Measurements from ENCODE around the gene PRODH2. TPM values are rescaled to one million over a fixed set of nuclear protein-coding genes. Genes with fewer than 3 reads are reported as not detected.

PRODH2 gene, protein sequence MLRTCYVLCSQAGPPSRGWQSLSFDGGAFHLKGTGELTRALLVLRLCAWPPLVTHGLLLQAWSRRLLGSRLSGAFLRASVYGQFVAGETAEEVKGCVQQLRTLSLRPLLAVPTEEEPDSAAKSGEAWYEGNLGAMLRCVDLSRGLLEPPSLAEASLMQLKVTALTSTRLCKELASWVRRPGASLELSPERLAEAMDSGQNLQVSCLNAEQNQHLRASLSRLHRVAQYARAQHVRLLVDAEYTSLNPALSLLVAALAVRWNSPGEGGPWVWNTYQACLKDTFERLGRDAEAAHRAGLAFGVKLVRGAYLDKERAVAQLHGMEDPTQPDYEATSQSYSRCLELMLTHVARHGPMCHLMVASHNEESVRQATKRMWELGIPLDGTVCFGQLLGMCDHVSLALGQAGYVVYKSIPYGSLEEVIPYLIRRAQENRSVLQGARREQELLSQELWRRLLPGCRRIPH
- not detected in 2 replicates for total RNA-seq
- polyA plus RNA-seq, result not detected in 2 replicates
- polyA plus RNA-seq (2011; cell fraction: cytosol; rRNA removed), result not detected in 2 replicates
- not detected in 2 replicates for polyA plus RNA-seq (2011; cell fraction: nucleus; rRNA removed)
- not detected in 2 replicates for polyA plus RNA-seq (2012)
- polyA minus RNA-seq, result not detected in 2 replicates
- not detected for polyA minus RNA-seq (2011; cell fraction: cytosol; rRNA and poly(A)+ RNA removed)
- polyA minus RNA-seq (2011; cell fraction: nucleus; rRNA and poly(A)+ RNA removed), result not detected in 2 replicates
- Bru-seq, nascent RNA, result not detected
- not detected for BruChase-seq, experiment 1, labeled RNA remaining after a 6-hour chase
- not detected for BruChase-seq, experiment 2, labeled RNA remaining after a 2-hour chase
- long read RNA-seq, result 0 reads

DNA sequence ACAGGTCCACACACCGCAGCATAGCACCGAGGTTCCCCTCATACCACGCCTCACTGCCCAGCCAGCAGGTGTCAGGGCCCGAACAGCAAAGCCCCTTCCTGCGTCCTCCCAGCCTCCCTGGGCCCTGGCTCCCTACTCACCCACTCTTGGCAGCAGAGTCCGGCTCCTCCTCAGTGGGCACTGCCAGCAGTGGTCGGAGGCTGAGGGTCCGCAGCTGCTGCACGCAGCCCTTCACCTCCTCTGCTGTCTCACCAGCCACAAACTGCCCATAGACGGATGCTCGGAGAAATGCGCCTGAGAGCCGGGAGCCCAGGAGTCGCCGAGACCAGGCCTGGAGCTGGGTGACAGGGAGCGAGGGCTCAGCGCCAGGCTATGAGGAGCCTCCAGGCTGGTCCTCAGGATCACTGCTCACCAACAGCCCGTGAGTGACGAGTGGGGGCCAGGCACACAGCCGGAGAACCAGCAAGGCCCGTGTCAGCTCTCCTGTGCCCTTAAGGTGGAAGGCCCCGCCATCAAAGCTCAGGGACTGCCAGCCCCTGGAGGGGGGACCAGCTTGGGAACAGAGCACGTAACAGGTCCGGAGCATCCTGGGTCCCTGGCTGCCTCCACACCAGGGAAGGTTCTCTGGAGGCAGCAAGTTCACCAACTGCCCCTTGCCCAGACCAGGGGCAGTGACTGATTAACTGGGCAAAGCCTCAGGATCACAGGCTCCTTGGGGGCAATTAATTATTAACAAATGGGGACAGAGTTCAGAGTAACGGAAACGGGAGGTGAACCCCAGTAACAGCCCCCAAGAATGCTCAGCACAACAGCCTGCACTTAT lies at the start of gene PRODH2:
PRODH2 (minus strand) TSS at position 626 of the 823 bp plus-strand sequence; CDS start at position 586, 40 bp downstream.
- DNase-seq (ENCODE audit: low read depth, low spot score) (no peak), FAIRE-seq (no peak)
- ChIA-PET CTCF (interaction anchor here (1.1 kb wide), 1 partner anchor 17 kb away, joined by 3 read pairs; no protein-coding TSS in a partner anchor), POLR2A (no interaction called here)
- dilution Hi-C loops (cut with MboI; ENCODE audit: extremely low pct_ligation_motif_present, low sequenced_read_pairs), result no loop called here
- no peak within 1 kb of the TSS for H3K27ac ChIP-seq (ENCODE audit: insufficient read depth, low read depth, low read length)
- H3K9me3 ChIP-seq (replicated peaks; ENCODE audit: control insufficient read depth, insufficient read depth, low read length), result no peaks in the 10 kb centered on the region
- peaks cover 0 to 1% of the 10 kb centered on the region in 2 experiments for H3K27me3 ChIP-seq (ENCODE audit: control insufficient read depth in 2 of 2, insufficient read depth in 2 of 2, low read length in 2 of 2)
- H3K79me2 ChIP-seq (ENCODE audit: control insufficient read depth, insufficient read depth, low read length), result no peaks in the 10 kb centered on the region
- no peak within 1 kb of the TSS for H3K4me3 ChIP-seq (replicated peaks in 1 of 3; ENCODE audit: insufficient read depth in 1 of 3, low read depth in 1 of 3, low read length in 3 of 3)
- H3K9me1 ChIP-seq (replicated peaks; ENCODE audit: control insufficient read depth, extremely low read depth, insufficient read depth, low read length), result no peaks in the 10 kb centered on the region
- H3K4me2 ChIP-seq (ENCODE audit: insufficient read depth, low read length), result no peak within 1 kb of the TSS
- no peak for TF ChIP-seq EZH2 (IDR thresholded peaks at IDR 0.05; ENCODE audit: borderline replicate concordance, low read depth, low read length, severe bottlenecking)
- TF ChIP-seq POLR2A (IDR thresholded peaks at IDR 0.05; ENCODE audit: low read depth, low read length), result no peak
- no peak for TF ChIP-seq MYC (IDR thresholded peaks at IDR 0.05; ENCODE audit: low read depth, low read length)
- TF ChIP-seq, protein P1, sequence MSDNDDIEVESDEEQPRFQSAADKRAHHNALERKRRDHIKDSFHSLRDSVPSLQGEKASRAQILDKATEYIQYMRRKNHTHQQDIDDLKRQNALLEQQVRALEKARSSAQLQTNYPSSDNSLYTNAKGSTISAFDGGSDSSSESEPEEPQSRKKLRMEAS (IDR thresholded peaks at IDR 0.05; ENCODE audit: insufficient read depth, insufficient read length), result no peak
- no peak for TF ChIP-seq GATA2 (IDR thresholded peaks at IDR 0.05; ENCODE audit: insufficient read depth, insufficient read length, low read depth, low read length)
- TF ChIP-seq POLR2AphosphoS5 (IDR thresholded peaks at IDR 0.05; ENCODE audit: insufficient read depth, low read depth, low read length), result no peak
- TF ChIP-seq FOS (IDR thresholded peaks at IDR 0.05; ENCODE audit: borderline replicate concordance, insufficient read depth, low read length), result no peak
- TF ChIP-seq, protein P2, sequence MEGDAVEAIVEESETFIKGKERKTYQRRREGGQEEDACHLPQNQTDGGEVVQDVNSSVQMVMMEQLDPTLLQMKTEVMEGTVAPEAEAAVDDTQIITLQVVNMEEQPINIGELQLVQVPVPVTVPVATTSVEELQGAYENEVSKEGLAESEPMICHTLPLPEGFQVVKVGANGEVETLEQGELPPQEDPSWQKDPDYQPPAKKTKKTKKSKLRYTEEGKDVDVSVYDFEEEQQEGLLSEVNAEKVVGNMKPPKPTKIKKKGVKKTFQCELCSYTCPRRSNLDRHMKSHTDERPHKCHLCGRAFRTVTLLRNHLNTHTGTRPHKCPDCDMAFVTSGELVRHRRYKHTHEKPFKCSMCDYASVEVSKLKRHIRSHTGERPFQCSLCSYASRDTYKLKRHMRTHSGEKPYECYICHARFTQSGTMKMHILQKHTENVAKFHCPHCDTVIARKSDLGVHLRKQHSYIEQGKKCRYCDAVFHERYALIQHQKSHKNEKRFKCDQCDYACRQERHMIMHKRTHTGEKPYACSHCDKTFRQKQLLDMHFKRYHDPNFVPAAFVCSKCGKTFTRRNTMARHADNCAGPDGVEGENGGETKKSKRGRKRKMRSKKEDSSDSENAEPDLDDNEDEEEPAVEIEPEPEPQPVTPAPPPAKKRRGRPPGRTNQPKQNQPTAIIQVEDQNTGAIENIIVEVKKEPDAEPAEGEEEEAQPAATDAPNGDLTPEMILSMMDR (IDR thresholded peaks at IDR 0.05; ENCODE audit: extremely low read depth in 1 of 2, insufficient read depth in 1 of 2, low read depth in 1 of 2, low read length in 2 of 2), result no peak
- no peak for TF ChIP-seq JUN (IDR thresholded peaks at IDR 0.05; ENCODE audit: borderline replicate concordance, insufficient read depth, insufficient read length, low read depth)
- H2AFZ ChIP-seq (ENCODE audit: low read depth, low read length), result no peak within 1 kb of the TSS
- no peak within 1 kb of the TSS for H3K9ac ChIP-seq (replicated peaks; ENCODE audit: extremely low read depth, insufficient read depth, low read length)
- no peaks in the 10 kb centered on the region for H4K20me1 ChIP-seq (replicated peaks; ENCODE audit: control insufficient read depth, extremely low read depth, insufficient read depth, low read length)
- H3K36me3 ChIP-seq (ENCODE audit: control insufficient read depth in 2 of 2, extremely low read depth in 1 of 2, insufficient read depth in 2 of 2, low read length in 2 of 2), result no peaks in the 10 kb centered on the region
- no TSS peak for BruUV-seq (replicated peaks)
- no peaks in the 10 kb centered on the region for H3K4me1 ChIP-seq (ENCODE audit: control insufficient read depth, extremely low read depth, insufficient read depth, low read length)
- intact Hi-C loops (cut with micrococcal nuclease), result no loop called here

Data from endothelial cell of umbilical vein (primary cell).